Endothelial cell of umbilical vein (primary cell): ENCODE measurements around the gene SHCBP1L. TPM values are rescaled to one million over a fixed set of nuclear protein-coding genes. Genes with fewer than 3 reads are reported as not detected.

Experiments
- BruUV-seq: library from RNA; stranded (reverse); fragments of 400-500 nt; replicated peaks from 2 replicates; lab custom pipeline; 2021; lab: Mats Ljungman, UMichigan
- CTCF ChIA-PET: fragments of 300-600, 350-600 bp; sonication (Branson Sonifier 250); formaldehyde crosslinking; loops from one replicate; lab custom pipeline; 2021; ENCODE audit warnings: antibody characterized with exemption, inconsistent platforms; lab: Charles Lee
- POLR2A ChIA-PET: fragments of 300-600, 350-600 bp; sonication (Branson Sonifier 250); formaldehyde crosslinking; loops from one replicate; lab custom pipeline; 2021; ENCODE audit warnings: antibody characterized with exemption, inconsistent platforms; lab: Charles Lee
- DNase-seq: peaks from one replicate; pipeline ENCODE4 v3.0.0-alpha.2; 2011; ENCODE audit warnings: low read depth, low spot score
- FAIRE-seq: peaks from 2 replicates; lab custom pipeline; 2011; peaks lifted over from hg19 to GRCh38; lab: Jason Lieb, UNC
- H2AFZ ChIP-seq: 2 replicates; pipeline ENCODE4 v1.6.0; 2012; ENCODE audit warnings: low read depth, low read length, control low read depth, inconsistent platforms
- H3K27ac ChIP-seq: 2 replicates; pipeline ENCODE4 v1.5.1; 2011; ENCODE audit warnings: low read depth, mild to moderate bottlenecking, control low read depth, low read length, moderate library complexity; ENCODE audit not compliant: insufficient read depth
- H3K27me3 ChIP-seq, 2 experiments: 2 replicates each; pipeline versions ENCODE4 v1.6.0 to v1.6.1; 2011; ENCODE audit warnings: low read length in 2 of 2, mixed read lengths in 1 of 2; ENCODE audit not compliant: control insufficient read depth in 2 of 2, insufficient read depth in 2 of 2
- H3K36me3 ChIP-seq, 2 experiments: 2 replicates in 1 of 2; 3 replicates in 1 of 2; pipeline ENCODE4 v1.5.1; 2011; ENCODE audit warnings: low read length in 2 of 2, mild to moderate bottlenecking in 1 of 2, moderate library complexity in 1 of 2; ENCODE audit not compliant: control insufficient read depth in 2 of 2, insufficient read depth in 2 of 2; ENCODE audit errors: extremely low read depth in 1 of 2
- H3K4me1 ChIP-seq: 3 replicates; pipeline ENCODE4 v1.5.1; 2011; ENCODE audit warnings: mild to moderate bottlenecking, low read length; ENCODE audit not compliant: control insufficient read depth, insufficient read depth; ENCODE audit errors: extremely low read depth
- H3K4me2 ChIP-seq: 2 replicates; pipeline ENCODE4 v1.6.1; 2011; ENCODE audit warnings: low read length, control low read depth, mixed read lengths; ENCODE audit not compliant: insufficient read depth
- H3K4me3 ChIP-seq, 3 experiments: fragments of 200-600 bp in 1 of 3; sonication (generic), shearing (Covaris generic) in 1 of 3; replicated peaks in 1 of 3; 2 replicates each; pipeline ENCODE4 v1.5.1; 2011 to 2016; ENCODE audit warnings: control low read depth in 3 of 3, low read length in 3 of 3, mild to moderate bottlenecking in 2 of 3, inconsistent platforms in 1 of 3, low read depth in 1 of 3, moderate library complexity in 1 of 3; ENCODE audit not compliant: insufficient read depth in 1 of 3
- H3K79me2 ChIP-seq: 2 replicates; pipeline ENCODE4 v1.6.0; 2012; ENCODE audit warnings: low read length, inconsistent platforms; ENCODE audit not compliant: control insufficient read depth, insufficient read depth
- H3K9ac ChIP-seq: replicated peaks from 2 replicates; pipeline ENCODE3; 2011; ENCODE audit warnings: low read length, control low read depth; ENCODE audit not compliant: insufficient read depth; ENCODE audit errors: extremely low read depth
- H3K9me1 ChIP-seq: replicated peaks from 3 replicates; pipeline ENCODE4 v1.6.0; 2011; ENCODE audit warnings: mild to moderate bottlenecking, low read length; ENCODE audit not compliant: control insufficient read depth, insufficient read depth; ENCODE audit errors: extremely low read depth
- H3K9me3 ChIP-seq: replicated peaks from 2 replicates; pipeline ENCODE4 v1.5.1; 2012; ENCODE audit warnings: low read length, inconsistent platforms; ENCODE audit not compliant: control insufficient read depth, insufficient read depth
- H4K20me1 ChIP-seq: replicated peaks from 2 replicates; pipeline ENCODE3; 2011; ENCODE audit warnings: mild to moderate bottlenecking, low read length; ENCODE audit not compliant: control insufficient read depth, insufficient read depth; ENCODE audit errors: extremely low read depth
- CTCF ChIP-seq, 2 donors: IDR thresholded peaks; 1 replicate in 1 of 2; 2 replicates in 1 of 2; pipeline ENCODE4 v1.5.1; 2011; ENCODE audit warnings: low read length in 2 of 2, mild to moderate bottlenecking in 2 of 2, moderate library complexity in 2 of 2, control low read depth in 1 of 2, inconsistent platforms in 1 of 2, low read depth in 1 of 2; ENCODE audit not compliant: insufficient read depth in 1 of 2; ENCODE audit errors: extremely low read depth in 1 of 2
- EZH2 ChIP-seq: IDR thresholded peaks from 2 replicates; pipeline ENCODE4 v1.6.1; 2012; ENCODE audit warnings: borderline replicate concordance, low read depth, mild to moderate bottlenecking, moderate library complexity, low read length, inconsistent platforms; ENCODE audit not compliant: severe bottlenecking
- FOS ChIP-seq: IDR thresholded peaks from 2 replicates; pipeline ENCODE4 v1.6.1; 2011; ENCODE audit warnings: mild to moderate bottlenecking, low read length, moderate library complexity, borderline replicate concordance; ENCODE audit not compliant: insufficient read depth
- POLR2A ChIP-seq: IDR thresholded peaks from 2 replicates; pipeline ENCODE4 v1.6.1; 2012; ENCODE audit warnings: low read depth, mild to moderate bottlenecking, control low read depth, low read length
- POLR2AphosphoS5 ChIP-seq: IDR thresholded peaks from 2 replicates; pipeline ENCODE4 v1.6.1; 2012; ENCODE audit warnings: low read depth, mild to moderate bottlenecking, control low read depth, low read length, moderate library complexity; ENCODE audit not compliant: insufficient read depth
- dilution Hi-C: fragments of 300-500 bp; cut with MboI; formaldehyde crosslinking; loops from one replicate; pipeline ENCODE4 v1.15.0; 2019; ENCODE audit warnings: low sequenced_read_pairs; ENCODE audit not compliant: extremely low pct_ligation_motif_present
- intact Hi-C: fragments of 100-400 bp; cut with micrococcal nuclease; formaldehyde crosslinking; loops from one replicate; pipeline ENCODE4 v1.10.0; 2022
- polyA plus RNA-seq, 4 experiments: library from polyadenylated mRNA; depleted of rRNA in 3 of 4; stranded (reverse) in 3 of 4; unstranded in 1 of 4; fragments of >200 nt; gene quantifications; 2 replicates each; pipeline versions ENCODE4 v1.2.1 to v1.2.3, GENCODE V29; 2011 to 2012; ENCODE audit warnings: missing spikeins in 1 of 4
- total RNA-seq: library from RNA; stranded (reverse); gene quantifications from 2 replicates; pipeline ENCODE4 v1.2.3, GENCODE V29; 2021

SHCBP1L gene
- total and polyA plus RNA-seq, 2 donors (not counting 3 experiments of a cell fraction or from before 2014, with no cell fraction given), result not detected

- DNase-seq (no peak), FAIRE-seq (no peak)
- no peak overlapping the region for H3K4me2 ChIP-seq
- dilution Hi-C loops, result no loop called here
- H3K36me3 ChIP-seq, result peaks cover 8 to 28% of the 10 kb centered on the region in 2 experiments
- no peaks in the 10 kb centered on the region for H3K9me3 ChIP-seq
- peaks cover 2% of the 10 kb centered on the region for H3K4me1 ChIP-seq
- no peak overlapping the region for H3K27ac ChIP-seq
- no TSS peak for BruUV-seq
- intact Hi-C loops, result no loop called here
- TF ChIP-seq FOS, result no peak
- POLR2A ChIA-PET, result no interaction called here
- H3K9me1 ChIP-seq, result no peaks in the 10 kb centered on the region
- H2AFZ ChIP-seq, result no peak overlapping the region
- H3K4me3 ChIP-seq, result no peak overlapping the region
- no peaks in the 10 kb centered on the region for H4K20me1 ChIP-seq
- CTCF ChIA-PET, result no interaction called here
- no peak overlapping the region for H3K9ac ChIP-seq
- no peaks in the 10 kb centered on the region for H3K27me3 ChIP-seq
- H3K79me2 ChIP-seq, result no peaks in the 10 kb centered on the region
These were observed 61.9 kb downstream of the SHCBP1L start for GRCh38 chr1:182890927-182891610.

GRCh38 chr1:182889997-182890396 lies 63.0 kb downstream of the SHCBP1L start:
- ChIA-PET CTCF (interaction anchor here (1.1 to 1.2 kb wide), 2 partner anchors 9 to 73 kb away, joined by 3 to 7 read pairs; no protein-coding TSS in a partner anchor), POLR2A (no interaction called here)
- no peaks in the 10 kb centered on the region for H4K20me1 ChIP-seq
- H3K4me1 ChIP-seq, result peaks cover 2% of the 10 kb centered on the region
- H3K9me1 ChIP-seq, result no peaks in the 10 kb centered on the region
- no TSS peak for BruUV-seq
- dilution Hi-C loops (no loop called here), intact Hi-C loops (loop anchor here (5.0 kb wide), 1 partner anchor 38 kb away; no protein-coding TSS in a partner anchor)
- no peak overlapping the region for H2AFZ ChIP-seq
- DNase-seq, result no peak
- H3K9ac ChIP-seq, result no peak overlapping the region
- H3K36me3 ChIP-seq, result peaks cover 13 to 36% of the 10 kb centered on the region in 2 experiments
- no peak overlapping the region for H3K4me2 ChIP-seq
- H3K27ac ChIP-seq, result no peak overlapping the region
- no peak overlapping the region for H3K4me3 ChIP-seq
- no peak for FAIRE-seq
- no peaks in the 10 kb centered on the region for H3K9me3 ChIP-seq
- no peak for TF ChIP-seq CTCF (IDR thresholded peaks at IDR 0.05; ENCODE audit: extremely low read depth in 1 of 2, insufficient read depth in 1 of 2, low read depth in 1 of 2, low read length in 2 of 2)
- no peak for TF ChIP-seq EZH2
- peak; percentile 5 for TF ChIP-seq POLR2A
- no peak for TF ChIP-seq FOS
- TF ChIP-seq POLR2AphosphoS5, result no peak
- H3K79me2 ChIP-seq, result no peaks in the 10 kb centered on the region
- H3K27me3 ChIP-seq, result no peaks in the 10 kb centered on the region
